Measurements from ENCODE around the gene STK24. TPM values are rescaled to one million over a fixed set of nuclear protein-coding genes. Genes with fewer than 3 reads are reported as not detected.
A peak's percentile ranks its signal among the peaks of the same experiment; 100 is the strongest.

The STK24 gene
- total RNA-seq, 2 experiments from 2014 or later = 129 TPM

GRCh38 chr13:98549006-98549727 lies 27.7 kb downstream of the STK24 start:
- Mint-ChIP-seq H3K27me3 (no peaks in the 10 kb centered on the region), H3K27ac (peak overlapping the region; percentile 75), H3K9me3 (peaks cover 4% of the 10 kb centered on the region), H3K4me1 (peaks cover 70% of the 10 kb centered on the region), H3K36me3 (peaks cover 48% of the 10 kb centered on the region), H3K4me3 (no peak overlapping the region)
- DNase-seq = no peak

- Mint-ChIP-seq H3K36me3 (peaks cover 45% of the 10 kb centered on the region), H3K4me1 (peaks cover 74% of the 10 kb centered on the region), H3K9me3 (peaks cover 4% of the 10 kb centered on the region), H3K27me3 (no peaks in the 10 kb centered on the region), H3K27ac (no peak overlapping the region), H3K4me3 (no peak overlapping the region)
- no peak for DNase-seq
Observed at GRCh38 chr13:98548230-98548629, 28.7 kb downstream of the STK24 start.

GRCh38 chr13:98547455-98547854 lies 29.5 kb downstream of the STK24 start:
- peaks cover 79% of the 10 kb centered on the region for H3K4me1 Mint-ChIP-seq
- H3K27me3 Mint-ChIP-seq = no peaks in the 10 kb centered on the region
- peaks cover 4% of the 10 kb centered on the region for H3K9me3 Mint-ChIP-seq
- H3K36me3 Mint-ChIP-seq = peaks cover 46% of the 10 kb centered on the region
- no peak overlapping the region for H3K4me3 Mint-ChIP-seq
- no peak overlapping the region for H3K27ac Mint-ChIP-seq
- DNase-seq = no peak

- H3K4me1 Mint-ChIP-seq = peaks cover 82% of the 10 kb centered on the region
- peaks cover 4% of the 10 kb centered on the region for H3K9me3 Mint-ChIP-seq
- no peak for DNase-seq
- no peak overlapping the region for H3K4me3 Mint-ChIP-seq
- peak overlapping the region; percentile 25 for H3K27ac Mint-ChIP-seq
- H3K36me3 Mint-ChIP-seq = peaks cover 46% of the 10 kb centered on the region
- H3K27me3 Mint-ChIP-seq = no peaks in the 10 kb centered on the region
Observed at GRCh38 chr13:98546402-98546801, 30.5 kb downstream of the STK24 start.

GRCh38 chr13:98544104-98544710 lies 32.7 kb downstream of the STK24 start:
- Mint-ChIP-seq H3K4me1 (peaks cover 87% of the 10 kb centered on the region), H3K36me3 (peaks cover 33% of the 10 kb centered on the region), H3K27me3 (no peaks in the 10 kb centered on the region), H3K27ac (peak overlapping the region; percentile 34), H3K9me3 (no peaks in the 10 kb centered on the region), H3K4me3 (peak overlapping the region; percentile 37)
- no peak for DNase-seq

- H3K27ac Mint-ChIP-seq = peak overlapping the region; percentile 76
- no peak for DNase-seq
- peak overlapping the region; percentile 71 for H3K4me3 Mint-ChIP-seq
- H3K36me3 Mint-ChIP-seq = peaks cover 35% of the 10 kb centered on the region
- H3K27me3 Mint-ChIP-seq = no peaks in the 10 kb centered on the region
- no peaks in the 10 kb centered on the region for H3K9me3 Mint-ChIP-seq
- H3K4me1 Mint-ChIP-seq = peaks cover 88% of the 10 kb centered on the region
Observed at GRCh38 chr13:98543378-98544103, 33.4 kb downstream of the STK24 start.

GRCh38 chr13:98542568-98543377 lies 34.1 kb downstream of the STK24 start:
- peak overlapping the region; percentile 76 for H3K27ac Mint-ChIP-seq
- no peaks in the 10 kb centered on the region for H3K27me3 Mint-ChIP-seq
- peak overlapping the region; percentile 71 for H3K4me3 Mint-ChIP-seq

GRCh38 chr13:98541701-98542203 lies 35.2 kb downstream of the STK24 start:
- Mint-ChIP-seq H3K36me3 (peaks cover 48% of the 10 kb centered on the region), H3K4me1 (peaks cover 90% of the 10 kb centered on the region), H3K27ac (peak overlapping the region; percentile 58), H3K27me3 (no peaks in the 10 kb centered on the region), H3K4me3 (peak overlapping the region; percentile 10), H3K9me3 (no peaks in the 10 kb centered on the region)
- no peak for DNase-seq

More at GRCh38 chr13:98542568-98543377, 34.1 kb downstream of the STK24 start:
- no peak for DNase-seq
- Mint-ChIP-seq H3K9me3 (no peaks in the 10 kb centered on the region), H3K36me3 (peaks cover 42% of the 10 kb centered on the region), H3K4me1 (peaks cover 87% of the 10 kb centered on the region)

GRCh38 chr13:98541191-98541590 lies 35.7 kb downstream of the STK24 start:
- no peak overlapping the region for H3K27ac Mint-ChIP-seq
- no peak for DNase-seq
- H3K27me3 Mint-ChIP-seq = no peaks in the 10 kb centered on the region
- peaks cover 90% of the 10 kb centered on the region for H3K4me1 Mint-ChIP-seq
- H3K4me3 Mint-ChIP-seq = no peak overlapping the region
- no peaks in the 10 kb centered on the region for H3K9me3 Mint-ChIP-seq
- H3K36me3 Mint-ChIP-seq = peaks cover 48% of the 10 kb centered on the region

GRCh38 chr13:98540476-98540875 lies 36.4 kb downstream of the STK24 start:
- H3K27me3 Mint-ChIP-seq = no peaks in the 10 kb centered on the region
- no peak overlapping the region for H3K4me3 Mint-ChIP-seq
- H3K36me3 Mint-ChIP-seq = peaks cover 54% of the 10 kb centered on the region
- peaks cover 91% of the 10 kb centered on the region for H3K4me1 Mint-ChIP-seq
- no peak overlapping the region for H3K27ac Mint-ChIP-seq
- no peaks in the 10 kb centered on the region for H3K9me3 Mint-ChIP-seq
- DNase-seq = no peak

GRCh38 chr13:98539666-98540065 lies 37.2 kb downstream of the STK24 start:
- Mint-ChIP-seq H3K27me3 (no peaks in the 10 kb centered on the region), H3K36me3 (peaks cover 57% of the 10 kb centered on the region), H3K4me3 (no peak overlapping the region), H3K9me3 (no peaks in the 10 kb centered on the region), H3K27ac (no peak overlapping the region), H3K4me1 (peaks cover 87% of the 10 kb centered on the region)
- no peak for DNase-seq

- H3K4me1 Mint-ChIP-seq = peaks cover 88% of the 10 kb centered on the region
- DNase-seq = no peak
- no peak overlapping the region for H3K27ac Mint-ChIP-seq
- H3K4me3 Mint-ChIP-seq = no peak overlapping the region
- H3K9me3 Mint-ChIP-seq = no peaks in the 10 kb centered on the region
- H3K36me3 Mint-ChIP-seq = peaks cover 59% of the 10 kb centered on the region
- H3K27me3 Mint-ChIP-seq = no peaks in the 10 kb centered on the region
Observed at GRCh38 chr13:98538876-98539275, 38.0 kb downstream of the STK24 start.

- Mint-ChIP-seq H3K9me3 (no peaks in the 10 kb centered on the region), H3K36me3 (peaks cover 58% of the 10 kb centered on the region), H3K4me1 (peaks cover 83% of the 10 kb centered on the region), H3K27me3 (no peaks in the 10 kb centered on the region), H3K27ac (peak overlapping the region; percentile 20), H3K4me3 (peak overlapping the region; percentile 22)
- DNase-seq = no peak
Observed at GRCh38 chr13:98537740-98538139, 39.2 kb downstream of the STK24 start.

GRCh38 chr13:98537306-98537705 lies 39.6 kb downstream of the STK24 start:
- H3K4me3 Mint-ChIP-seq = no peak overlapping the region
- no peak for DNase-seq
- H3K4me1 Mint-ChIP-seq = peaks cover 83% of the 10 kb centered on the region
- peaks cover 57% of the 10 kb centered on the region for H3K36me3 Mint-ChIP-seq
- H3K27me3 Mint-ChIP-seq = no peaks in the 10 kb centered on the region
- H3K9me3 Mint-ChIP-seq = no peaks in the 10 kb centered on the region
- no peak overlapping the region for H3K27ac Mint-ChIP-seq
